SK-N-SH treated with all-trans-retinoic acid at 6 μM for 48 hours (cell line): ENCODE data around the gene WFDC6.

Experiments used
- ARNTL ChIP-seq: fragments of 450-650 bp; formaldehyde crosslinking; IDR thresholded peaks from 2 replicates; pipeline ENCODE4 v1.5.0; 2020; ENCODE audit warnings: low read depth, mild to moderate bottlenecking, moderate library complexity, borderline replicate concordance
- BACH2 ChIP-seq: fragments of 250-450 bp; sonication (Bioruptor Pico); IDR thresholded peaks from 2 replicates; pipeline ENCODE4 v1.9.0; 2021; ENCODE audit warnings: mild to moderate bottlenecking, borderline replicate concordance
- GLIS3 ChIP-seq: fragments of 250-450 bp; sonication (Bioruptor Pico); IDR thresholded peaks from 2 replicates; pipeline ENCODE4 v1.5.0; 2020; ENCODE audit warnings: mild to moderate bottlenecking, moderate library complexity
- OSR1 ChIP-seq: fragments of 250-450 bp; sonication (Bioruptor Pico); IDR thresholded peaks from 2 replicates; pipeline ENCODE4 v1.8.0; 2022; ENCODE audit warnings: moderate library complexity, mild to moderate bottlenecking, inconsistent platforms
- RARB ChIP-seq: fragments of 250-450 bp; sonication (Bioruptor Pico); IDR thresholded peaks from 2 replicates; pipeline ENCODE4 v1.8.0; 2021; ENCODE audit warnings: mild to moderate bottlenecking, moderate library complexity
- SNAI2 ChIP-seq: fragments of 250-450 bp; sonication (Bioruptor Pico); IDR thresholded peaks from 2 replicates; pipeline ENCODE4 v1.5.0; 2020; ENCODE audit warnings: mild to moderate bottlenecking, moderate library complexity
- TCF4 ChIP-seq: fragments of 250-450 bp; sonication (Bioruptor Pico); IDR thresholded peaks from 2 replicates; pipeline ENCODE4 v1.8.0; 2021; ENCODE audit warnings: mild to moderate bottlenecking, moderate library complexity, borderline replicate concordance
- TOX ChIP-seq: fragments of 250-450 bp; sonication (Bioruptor Pico); IDR thresholded peaks from 2 replicates; pipeline ENCODE4 v1.8.0; 2021; ENCODE audit warnings: mild to moderate bottlenecking, moderate library complexity, borderline replicate concordance
- ZC3H10 ChIP-seq: fragments of 250-450 bp; sonication (Bioruptor Pico); IDR thresholded peaks from 2 replicates; pipeline ENCODE4 v1.5.1; 2021; ENCODE audit warnings: mild to moderate bottlenecking, moderate library complexity
- ZFP3 ChIP-seq: fragments of 250-450 bp; sonication (Bioruptor Pico); IDR thresholded peaks from 2 replicates; pipeline ENCODE4 v1.5.0; 2020; ENCODE audit warnings: mild to moderate bottlenecking, moderate library complexity
- ZFP30 ChIP-seq: fragments of 450-650 bp; formaldehyde crosslinking; IDR thresholded peaks from 2 replicates; pipeline ENCODE4 v1.5.0; 2022; ENCODE audit warnings: mild to moderate bottlenecking, moderate library complexity
- TF ChIP-seq, protein P1 (sequence below): fragments of 250-450 bp; sonication (Bioruptor Pico); IDR thresholded peaks from 2 replicates; pipeline ENCODE4 v1.8.0; 2020; ENCODE audit warnings: mild to moderate bottlenecking, moderate library complexity, borderline replicate concordance
- TF ChIP-seq, protein P2 (sequence below): fragments of 250-450 bp; sonication (Bioruptor Pico); IDR thresholded peaks from 2 replicates; pipeline ENCODE4 v1.5.1; 2020; ENCODE audit warnings: low read depth, mild to moderate bottlenecking, moderate library complexity

DNA sequence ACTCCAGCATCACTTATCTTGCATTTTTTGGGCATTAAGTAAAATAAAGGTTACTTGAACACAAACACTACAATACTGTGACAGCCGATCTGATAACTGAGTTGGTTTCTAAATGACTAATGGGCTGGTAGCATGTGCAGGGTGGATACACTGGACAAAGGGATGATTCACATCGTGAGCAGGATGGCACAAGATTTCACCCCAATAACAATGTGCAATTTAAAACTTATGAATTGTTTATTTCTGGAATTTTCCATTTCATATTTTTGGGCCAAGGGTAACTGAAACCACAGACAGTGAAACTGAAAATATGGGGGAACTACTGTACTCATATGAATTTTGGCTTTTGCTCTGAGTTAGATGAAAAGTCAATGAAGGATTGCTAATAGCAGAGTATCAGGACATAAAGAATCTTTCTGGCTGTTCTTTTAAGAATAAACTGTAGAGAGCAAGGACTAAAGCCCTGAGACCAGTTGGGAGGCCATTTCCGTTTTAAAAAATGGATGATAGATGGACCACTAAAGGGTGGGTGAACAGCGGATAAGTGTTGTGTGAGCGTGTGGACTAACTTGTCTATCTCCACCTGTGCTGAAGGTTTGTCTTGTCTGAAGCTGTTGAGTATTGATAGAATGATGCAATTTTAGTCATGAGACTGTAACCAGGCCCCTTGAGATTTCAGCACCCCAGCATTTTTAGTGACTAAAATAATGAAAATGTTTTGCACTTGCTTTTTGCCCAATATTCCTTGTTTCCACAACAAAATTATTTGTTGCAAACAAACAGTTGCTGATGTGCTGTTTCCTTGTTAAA, 32.1 kb downstream of the WFDC6 start:
- TF ChIP-seq ZFP30 (CRISPR knock-in tag) (no peak), OSR1 (no peak), ZFP3 (CRISPR knock-in tag) (no peak), RARB (CRISPR knock-in tag) (no peak), SNAI2 (CRISPR knock-in tag) (no peak), BACH2 (no peak), ZC3H10 (CRISPR knock-in tag) (no peak), GLIS3 (no peak), TOX (CRISPR knock-in tag) (no peak), ARNTL (no peak), TCF4 (CRISPR knock-in tag) (no peak)
- TF ChIP-seq, protein P1, sequence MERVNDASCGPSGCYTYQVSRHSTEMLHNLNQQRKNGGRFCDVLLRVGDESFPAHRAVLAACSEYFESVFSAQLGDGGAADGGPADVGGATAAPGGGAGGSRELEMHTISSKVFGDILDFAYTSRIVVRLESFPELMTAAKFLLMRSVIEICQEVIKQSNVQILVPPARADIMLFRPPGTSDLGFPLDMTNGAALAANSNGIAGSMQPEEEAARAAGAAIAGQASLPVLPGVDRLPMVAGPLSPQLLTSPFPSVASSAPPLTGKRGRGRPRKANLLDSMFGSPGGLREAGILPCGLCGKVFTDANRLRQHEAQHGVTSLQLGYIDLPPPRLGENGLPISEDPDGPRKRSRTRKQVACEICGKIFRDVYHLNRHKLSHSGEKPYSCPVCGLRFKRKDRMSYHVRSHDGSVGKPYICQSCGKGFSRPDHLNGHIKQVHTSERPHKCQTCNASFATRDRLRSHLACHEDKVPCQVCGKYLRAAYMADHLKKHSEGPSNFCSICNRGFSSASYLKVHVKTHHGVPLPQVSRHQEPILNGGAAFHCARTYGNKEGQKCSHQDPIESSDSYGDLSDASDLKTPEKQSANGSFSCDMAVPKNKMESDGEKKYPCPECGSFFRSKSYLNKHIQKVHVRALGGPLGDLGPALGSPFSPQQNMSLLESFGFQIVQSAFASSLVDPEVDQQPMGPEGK (CRISPR knock-in tag): no peak
- TF ChIP-seq, protein P2, sequence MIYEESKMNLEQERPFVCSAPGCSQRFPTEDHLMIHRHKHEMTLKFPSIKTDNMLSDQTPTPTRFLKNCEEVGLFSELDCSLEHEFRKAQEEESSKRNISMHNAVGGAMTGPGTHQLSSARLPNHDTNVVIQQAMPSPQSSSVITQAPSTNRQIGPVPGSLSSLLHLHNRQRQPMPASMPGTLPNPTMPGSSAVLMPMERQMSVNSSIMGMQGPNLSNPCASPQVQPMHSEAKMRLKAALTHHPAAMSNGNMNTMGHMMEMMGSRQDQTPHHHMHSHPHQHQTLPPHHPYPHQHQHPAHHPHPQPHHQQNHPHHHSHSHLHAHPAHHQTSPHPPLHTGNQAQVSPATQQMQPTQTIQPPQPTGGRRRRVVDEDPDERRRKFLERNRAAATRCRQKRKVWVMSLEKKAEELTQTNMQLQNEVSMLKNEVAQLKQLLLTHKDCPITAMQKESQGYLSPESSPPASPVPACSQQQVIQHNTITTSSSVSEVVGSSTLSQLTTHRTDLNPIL (CRISPR knock-in tag): no peak
